Erythroblast (primary cell): Measurements from ENCODE around the gene SNCB.

ENCODE experiments used
- GATA1 ChIP-seq: IDR thresholded peaks from 2 replicates; pipeline ENCODE4 v1.6.1; 2011; ENCODE audit warnings: low read depth, mild to moderate bottlenecking, control low read depth, low read length, moderate library complexity
- POLR2A ChIP-seq: IDR thresholded peaks from 2 replicates; pipeline ENCODE4 v1.6.1; 2011; ENCODE audit warnings: mild to moderate bottlenecking, low read length

DNA sequence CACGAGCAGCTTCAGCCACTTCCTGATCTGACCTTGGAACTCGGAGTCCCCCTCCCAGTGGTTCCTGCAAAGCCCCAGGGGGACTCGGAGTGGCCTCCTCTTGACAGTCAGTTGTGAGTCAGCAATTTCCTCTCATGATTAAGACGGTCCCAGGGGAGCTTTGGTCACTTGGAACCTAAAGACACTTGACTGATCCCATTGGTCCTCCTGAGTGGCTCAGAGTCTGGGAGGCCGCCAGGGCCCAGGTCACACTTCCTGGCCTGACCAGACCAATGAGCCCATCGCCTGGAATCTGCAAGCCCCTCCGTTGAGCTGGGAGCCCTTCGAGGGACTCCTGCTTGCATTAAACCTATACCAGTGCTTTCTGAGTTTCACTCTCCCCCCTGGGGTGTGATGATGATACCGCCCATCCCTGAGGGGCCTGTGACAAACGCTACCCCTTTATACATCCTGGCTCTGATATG lies 46.1 kb upstream of the SNCB start:
- TF ChIP-seq POLR2A (no peak), GATA1 (no peak)
